H1 (cell line): ENCODE data around the gene L3MBTL1. TPM values are rescaled to one million over a fixed set of nuclear protein-coding genes. Genes with fewer than 3 reads are reported as not detected.

Source experiments
- CTCF ChIA-PET: fragments of 300-600 bp; sonication (Branson Sonifier 250); formaldehyde crosslinking; loops from one replicate; lab custom pipeline; 2021; ENCODE audit not compliant: partially characterized antibody; lab: Charles Lee
- POLR2A ChIA-PET: fragments of 300-600 bp; sonication (Branson Sonifier 250); formaldehyde crosslinking; loops from one replicate; lab custom pipeline; 2021; ENCODE audit warnings: inconsistent platforms; ENCODE audit not compliant: partially characterized antibody; lab: Charles Lee
- DNase-seq, 2 experiments: peaks; one replicate each; pipeline versions ENCODE4 v3.0.0 to v3.0.0-alpha.2; 2010 to 2022; ENCODE audit warnings: low spot score in 2 of 2, low read depth in 1 of 2, mixed read lengths in 1 of 2
- FAIRE-seq: peaks from 2 replicates; lab custom pipeline; 2011; peaks lifted over from hg19 to GRCh38; lab: Jason Lieb, UNC
- H2AFZ ChIP-seq: 2 replicates; pipeline ENCODE4 v1.8.1; 2012; ENCODE audit warnings: low read length, inconsistent platforms
- H2AK5ac ChIP-seq: 2 replicates; pipeline ENCODE4 v1.6.1; 2013; ENCODE audit warnings: low read depth, low read length
- H2BK120ac ChIP-seq: replicated peaks from 2 replicates; pipeline ENCODE3; 2013; ENCODE audit warnings: low read depth, low read length, inconsistent platforms
- H2BK12ac ChIP-seq: 2 replicates; pipeline ENCODE4 v1.6.1; 2013; ENCODE audit warnings: low read depth, low read length
- H2BK15ac ChIP-seq: 2 replicates; pipeline ENCODE4 v1.6.1; 2013; ENCODE audit warnings: low read length
- H2BK20ac ChIP-seq: 2 replicates; pipeline ENCODE4 v1.6.1; 2013; ENCODE audit warnings: low read length
- H2BK5ac ChIP-seq: 2 replicates; pipeline ENCODE4 v1.6.1; 2013; ENCODE audit warnings: low read depth, low read length
- H3K14ac ChIP-seq: 2 replicates; pipeline ENCODE4 v1.6.1; 2013; ENCODE audit warnings: inconsistent platforms; ENCODE audit not compliant: insufficient read length
- H3K18ac ChIP-seq: 2 replicates; pipeline ENCODE4 v1.6.1; 2013; ENCODE audit warnings: low read length; ENCODE audit errors: extremely low read depth
- H3K23ac ChIP-seq: 2 replicates; pipeline ENCODE4 v1.6.1; 2013; ENCODE audit warnings: inconsistent platforms; ENCODE audit not compliant: insufficient read length
- H3K23me2 ChIP-seq: 2 replicates; pipeline ENCODE4 v1.6.1; 2013; ENCODE audit warnings: low read depth, low read length
- H3K27ac ChIP-seq: 2 replicates; pipeline ENCODE4 v1.6.1; 2011; ENCODE audit warnings: low read depth, low read length, inconsistent platforms
- H3K27me3 ChIP-seq, 4 experiments: replicated peaks in 1 of 4; 1 replicate in 1 of 4; 2 replicates in 3 of 4; pipeline versions ENCODE4 v1.6.1 to v1.8.1; 2011 to 2013; ENCODE audit warnings: low read length in 3 of 4, mild to moderate bottlenecking in 3 of 4, inconsistent platforms in 2 of 4, mixed read lengths in 2 of 4, moderate library complexity in 1 of 4; ENCODE audit not compliant: control insufficient read depth in 3 of 4, insufficient read depth in 3 of 4; ENCODE audit errors: extremely low read depth in 1 of 4
- H3K36me3 ChIP-seq, 4 experiments: 2 replicates each; pipeline versions ENCODE4 v1.6.1 to v1.8.1; 2011 to 2013; ENCODE audit warnings: mild to moderate bottlenecking in 4 of 4, low read length in 3 of 4, moderate library complexity in 2 of 4, control low read depth in 1 of 4, inconsistent platforms in 1 of 4; ENCODE audit not compliant: insufficient read depth in 4 of 4, control insufficient read depth in 2 of 4
- H3K4ac ChIP-seq: replicated peaks from 2 replicates; pipeline ENCODE3; 2013; ENCODE audit warnings: low read length, low read depth, mixed read lengths, inconsistent platforms; ENCODE audit not compliant: insufficient read length
- H3K4me1 ChIP-seq, 4 experiments: replicated peaks in 1 of 4; 1 replicate in 1 of 4; 2 replicates in 3 of 4; pipeline versions ENCODE4 v1.6.1 to v1.8.1; 2011 to 2013; ENCODE audit warnings: low read length in 3 of 4, inconsistent platforms in 2 of 4, mixed read lengths in 1 of 4; ENCODE audit not compliant: insufficient read depth in 4 of 4, control insufficient read depth in 3 of 4
- H3K4me2 ChIP-seq, 2 experiments: 2 replicates each; pipeline versions ENCODE4 v1.6.1 to v1.8.1; 2011 to 2013; ENCODE audit warnings: low read depth in 2 of 2, low read length in 2 of 2, control low read depth in 1 of 2, inconsistent platforms in 1 of 2, mild to moderate bottlenecking in 1 of 2; ENCODE audit not compliant: insufficient read depth in 1 of 2
- H3K4me3 ChIP-seq, 4 experiments: fragments of 200-600, 300-600 bp in 1 of 4; sonication (generic), shearing (Covaris generic), sonication (Bioruptor Twin) in 1 of 4; 2 replicates each; pipeline versions ENCODE4 v1.5.1 to v1.8.1; 2011 to 2016; ENCODE audit warnings: low read length in 4 of 4, low read depth in 3 of 4, control low read depth in 2 of 4, inconsistent platforms in 2 of 4, mild to moderate bottlenecking in 2 of 4, mixed read lengths in 1 of 4, moderate library complexity in 1 of 4; ENCODE audit not compliant: insufficient read depth in 2 of 4; ENCODE audit errors: extremely low read depth in 1 of 4
- H3K56ac ChIP-seq: replicated peaks from 2 replicates; pipeline ENCODE3; 2013; ENCODE audit warnings: low read depth, mild to moderate bottlenecking, mixed read lengths, low read length, inconsistent platforms; ENCODE audit not compliant: insufficient read length
- H3K79me1 ChIP-seq: 2 replicates; pipeline ENCODE4 v1.6.1; 2013; ENCODE audit warnings: low read depth, low read length, control low read depth
- H3K79me2 ChIP-seq, 2 experiments: 2 replicates each; pipeline versions ENCODE4 v1.6.1 to v1.8.1; 2012 to 2013; ENCODE audit warnings: low read length in 2 of 2, mild to moderate bottlenecking in 2 of 2, inconsistent platforms in 1 of 2; ENCODE audit not compliant: insufficient read depth in 2 of 2, control insufficient read depth in 1 of 2
- H3K9ac ChIP-seq, 4 experiments: replicated peaks in 1 of 4; 1 replicate in 1 of 4; 2 replicates in 3 of 4; pipeline versions ENCODE4 v1.6.1 to v1.8.1; 2011 to 2013; ENCODE audit warnings: low read depth in 3 of 4, low read length in 3 of 4, control low read depth in 2 of 4, mild to moderate bottlenecking in 2 of 4, moderate library complexity in 2 of 4, inconsistent platforms in 1 of 4; ENCODE audit errors: extremely low read depth in 1 of 4
- H3K9me3 ChIP-seq, 2 experiments: 2 replicates each; pipeline versions ENCODE4 v1.6.1 to v1.8.1; 2012 to 2013; ENCODE audit warnings: mild to moderate bottlenecking in 2 of 2, moderate library complexity in 2 of 2, control low read depth in 1 of 2, inconsistent platforms in 1 of 2, low read depth in 1 of 2, low read length in 1 of 2, mixed read lengths in 1 of 2; ENCODE audit not compliant: insufficient read depth in 2 of 2
- H4K20me1 ChIP-seq, 2 experiments: replicated peaks in 1 of 2; 2 replicates each; pipeline versions ENCODE3 to v1.8.1; 2011 to 2013; ENCODE audit warnings: inconsistent platforms in 2 of 2, low read length in 2 of 2, mild to moderate bottlenecking in 1 of 2; ENCODE audit not compliant: insufficient read depth in 2 of 2, control insufficient read depth in 1 of 2
- H4K5ac ChIP-seq: 2 replicates; pipeline ENCODE4 v1.6.1; 2013; ENCODE audit warnings: low read length, low read depth, mixed read lengths, inconsistent platforms; ENCODE audit not compliant: insufficient read length
- H4K8ac ChIP-seq: 2 replicates; pipeline ENCODE4 v1.8.0; 2013; ENCODE audit warnings: mild to moderate bottlenecking, moderate library complexity, low read length, inconsistent platforms; ENCODE audit not compliant: insufficient read depth; ENCODE audit errors: extremely low read depth
- H4K91ac ChIP-seq: replicated peaks from 2 replicates; pipeline ENCODE3; 2013; ENCODE audit warnings: low read length, mixed read lengths, inconsistent platforms; ENCODE audit not compliant: insufficient read length
- POLR2AphosphoS5 ChIP-seq: IDR thresholded peaks from 2 replicates; pipeline ENCODE4 v1.6.1; 2011; ENCODE audit warnings: low read depth, low read length
- TEAD4 ChIP-seq: IDR thresholded peaks from 2 replicates; pipeline ENCODE4 v1.6.1; 2012; ENCODE audit warnings: low read depth, low read length, inconsistent platforms, mixed read lengths
- WGBS, 2 experiments: shearing (Covaris generic) in 1 of 2; methylation state at CpG; one replicate each; pipeline versions ENCODE4 v1.1.6 to v1.1.7; 2013 to 2015; ENCODE audit warnings: low lambda C conversion rate in 2 of 2, mixed read lengths in 2 of 2, inconsistent platforms in 1 of 2, low coverage in 1 of 2, missing lambda C conversion rate in 1 of 2; ENCODE audit not compliant: insufficient replicate concordance in 2 of 2, insufficient coverage in 1 of 2, insufficient read length in 1 of 2; ENCODE audit errors: extremely low coverage in 1 of 2, missing lambda C conversion rate in 1 of 2; 5-methylcytosine and 5-hydroxymethylcytosine counted together
- polyA plus RNA-seq, 7 experiments: library from polyadenylated mRNA; depleted of rRNA in 3 of 7; stranded (reverse) in 5 of 7; unstranded in 2 of 7; fragments of >200 nt in 5 of 7; fragments of 200-250 nt in 2 of 7; gene quantifications; 1 replicate in 5 of 7; 2 replicates in 1 of 7; 4 replicates in 1 of 7; pipeline versions ENCODE4 v1.2.1 to v1.2.3, GENCODE V29; 2011 to 2013; ENCODE audit warnings: missing spikeins in 2 of 7, mixed read lengths in 2 of 7
- total RNA-seq: library from RNA; stranded (reverse); fragmentation: NEBNext Ultra II Directional; extraction: Animal tissue kit (Norgen Biotek cat#: 25700); gene quantifications from 2 replicates; pipeline ENCODE4 v1.2.1, GENCODE V29; 2021

The L3MBTL1 gene
- total and polyA plus RNA-seq, 2 of the 8 experiments (the other 6 are each of a cell fraction or from before 2014, with no cell fraction given), result 11.9 to 17.0 TPM

DNA sequence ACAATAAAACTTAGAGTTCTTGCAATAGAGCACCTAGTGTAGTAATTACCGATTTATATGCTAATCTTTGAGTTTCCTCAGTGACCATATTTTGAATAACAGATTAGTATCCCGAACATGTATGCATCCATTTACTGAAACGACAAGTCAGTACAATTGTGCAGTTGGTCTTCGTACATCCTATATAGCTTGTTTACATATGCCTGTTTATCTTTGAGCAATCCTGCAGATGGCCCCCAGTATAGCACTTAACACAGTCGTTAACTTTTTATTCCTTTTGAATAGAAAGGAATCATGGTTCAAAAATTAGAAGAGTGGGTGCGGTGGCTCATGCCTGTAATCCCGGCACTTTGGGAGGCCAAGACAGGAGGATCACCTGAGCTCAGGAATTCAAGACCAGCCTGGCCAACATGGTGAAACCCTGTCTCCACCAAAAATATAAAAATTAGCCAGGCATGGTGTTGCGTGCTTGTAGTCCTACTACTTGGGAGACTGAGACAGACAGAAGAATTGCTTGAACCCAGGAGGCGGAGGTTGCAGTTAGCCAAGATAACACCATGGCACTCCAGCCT lies 43.2 kb upstream of the L3MBTL1 start:
- Histone ChIP-seq H3K27ac (no peak overlapping the region), H3K56ac (no peak overlapping the region), H3K79me1 (peaks cover 2% of the 10 kb centered on the region; the same call in 1 of the 2 replicates), H3K9me3 (no peaks in the 10 kb centered on the region), H2AFZ (no peak overlapping the region), H3K4me2 (no peak overlapping the region), H2BK12ac (no peak overlapping the region), H3K14ac (no peak overlapping the region), H3K4ac (no peak overlapping the region), H2BK20ac (no peak overlapping the region), H2BK120ac (no peak overlapping the region), H2BK15ac (no peak overlapping the region), H3K27me3 (no peaks in the 10 kb centered on the region), H3K4me1 (no peaks in the 10 kb centered on the region), H3K79me2 (peaks cover 0 to 26% of the 10 kb centered on the region in 2 experiments; a peak in 3 of 4 replicates), H4K20me1 (peaks cover 0 to 2% of the 10 kb centered on the region in 2 experiments), H4K91ac (no peak overlapping the region), H2AK5ac (no peak overlapping the region), H4K8ac (peak overlapping the region; percentile 47; the same call in 1 of the 2 replicates), H3K4me3 (no peak overlapping the region), H3K36me3 (peaks cover 24 to 69% (median 52%) of the 10 kb centered on the region in 4 experiments), H3K23me2 (no peaks in the 10 kb centered on the region), H2BK5ac (no peak overlapping the region), H4K5ac (no peak overlapping the region), H3K18ac (no peak overlapping the region), H3K9ac (no peak overlapping the region), H3K23ac (no peak overlapping the region)
- peak; percentile 70 for TF ChIP-seq POLR2AphosphoS5
- TF ChIP-seq TEAD4, result no peak
- ChIA-PET POLR2A (interaction anchor here (1.0 to 3.0 kb wide), 4 partner anchors 15 to 65 kb away, joined by 3 to 15 read pairs (median 4); partner anchors contain the start of gene L3MBTL1), CTCF (interaction anchor here (0.6 to 2.9 kb wide), 2 partner anchors 9 to 15 kb away, joined by 3 to 13 read pairs; no protein-coding TSS in a partner anchor)
- FAIRE-seq (no peak), DNase-seq (no peak)
- 98% methylated on average over 9 of the region's 9 CpGs; no CpG with 5 or more reads in 1 of the 2 experiments for WGBS, 2 experiments
